Fibroblast of pulmonary artery (primary cell): ENCODE measurements around the gene MIB1.

ENCODE experiments used
- DNase-seq: peaks from one replicate; pipeline ENCODE4 v3.0.0-alpha.2; 2010; ENCODE audit warnings: low read depth
- H3K4me3 ChIP-seq: replicated peaks from 2 replicates; pipeline ENCODE4 v1.5.1; 2011; ENCODE audit warnings: low read depth, mild to moderate bottlenecking, control low read depth, low read length, moderate library complexity
- TF ChIP-seq, protein P1 (sequence below): IDR thresholded peaks from 2 replicates; pipeline ENCODE4 v1.5.1; 2011; ENCODE audit warnings: mild to moderate bottlenecking, control low read depth, low read length, inconsistent platforms; ENCODE audit errors: missing control alignments

MIB1 gene

DNA sequence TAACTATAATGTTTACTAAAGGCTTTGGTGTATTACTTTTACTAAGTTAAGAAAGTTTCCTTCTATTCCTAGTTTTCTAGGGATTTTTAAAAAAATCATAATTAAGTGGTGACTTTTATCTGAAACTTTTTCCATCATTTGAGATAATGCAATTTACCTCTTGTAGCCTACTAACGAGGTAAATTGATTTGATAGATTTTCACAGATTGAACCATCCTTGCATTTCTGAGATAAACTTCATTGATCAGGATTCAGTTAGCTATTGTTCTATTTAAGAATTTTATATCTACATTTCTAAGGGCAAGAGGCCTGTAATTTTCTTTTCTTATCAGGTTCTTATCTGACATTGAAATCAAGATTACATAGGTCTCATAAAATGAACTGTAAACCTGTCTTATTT is 178.1 kb downstream of the MIB1 start:
- DNase-seq: no peak
- no peak overlapping the region for H3K4me3 ChIP-seq
- TF ChIP-seq, protein P1, sequence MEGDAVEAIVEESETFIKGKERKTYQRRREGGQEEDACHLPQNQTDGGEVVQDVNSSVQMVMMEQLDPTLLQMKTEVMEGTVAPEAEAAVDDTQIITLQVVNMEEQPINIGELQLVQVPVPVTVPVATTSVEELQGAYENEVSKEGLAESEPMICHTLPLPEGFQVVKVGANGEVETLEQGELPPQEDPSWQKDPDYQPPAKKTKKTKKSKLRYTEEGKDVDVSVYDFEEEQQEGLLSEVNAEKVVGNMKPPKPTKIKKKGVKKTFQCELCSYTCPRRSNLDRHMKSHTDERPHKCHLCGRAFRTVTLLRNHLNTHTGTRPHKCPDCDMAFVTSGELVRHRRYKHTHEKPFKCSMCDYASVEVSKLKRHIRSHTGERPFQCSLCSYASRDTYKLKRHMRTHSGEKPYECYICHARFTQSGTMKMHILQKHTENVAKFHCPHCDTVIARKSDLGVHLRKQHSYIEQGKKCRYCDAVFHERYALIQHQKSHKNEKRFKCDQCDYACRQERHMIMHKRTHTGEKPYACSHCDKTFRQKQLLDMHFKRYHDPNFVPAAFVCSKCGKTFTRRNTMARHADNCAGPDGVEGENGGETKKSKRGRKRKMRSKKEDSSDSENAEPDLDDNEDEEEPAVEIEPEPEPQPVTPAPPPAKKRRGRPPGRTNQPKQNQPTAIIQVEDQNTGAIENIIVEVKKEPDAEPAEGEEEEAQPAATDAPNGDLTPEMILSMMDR: no peak
